ENCODE results near the gene MCL1. TPM values are rescaled to one million over a fixed set of nuclear protein-coding genes. Genes with fewer than 3 reads are reported as not detected.
A peak's percentile ranks its signal among the peaks of the same experiment; 100 is the strongest.
"Not testable (repeated sequence)": the region's sequence is repeated elsewhere in the genome, so short reads cannot be mapped to it uniquely, and the experiment has no call there.

The MCL1 gene
- total RNA-seq, 2 experiments from 2014 or later, result 185 to 265 TPM

- H3K4me1 Mint-ChIP-seq, result peaks cover 81% of the 10 kb centered on the region
- intact Hi-C loops (cut with DNase I, micrococcal nuclease), result loop anchor here (5.0 to 10.0 kb wide), 4 partner anchors 135 to 385 kb away; partner anchors contain the start of genes ANP32E (in 1 of the 2), RPRD2 (in 1 of the 2) and TARS2 (in 1 of the 2)
- H3K4me3 Mint-ChIP-seq, result no peak overlapping the region
- ChIA-PET CTCF (interaction anchor here (0.5 to 20.2 kb wide), 10 partner anchors 9 to 362 kb away, joined by 3 to 461 read pairs (median 3); partner anchors contain the start of genes ANXA9, ENSA and MCL1), POLR2A (interaction anchor here (0.7 to 2.6 kb wide), 3 partner anchors 9 to 231 kb away, joined by 3 to 10 read pairs (median 5); partner anchors contain the start of gene ENSA)
- peaks cover 72% of the 10 kb centered on the region for H3K36me3 Mint-ChIP-seq (ENCODE audit: low read depth)
- no peaks in the 10 kb centered on the region for H3K27me3 Mint-ChIP-seq
- no peak for DNase-seq
- ATAC-seq, result no peak
- H3K27ac Mint-ChIP-seq, result peak overlapping the region; percentile 73
- no peaks in the 10 kb centered on the region for H3K9me3 Mint-ChIP-seq (ENCODE audit: low read depth)
Measured at GRCh38 chr1:150619576-150620509, 40.4 kb upstream of the MCL1 start.

- Mint-ChIP-seq H3K4me1 (peaks cover 75% of the 10 kb centered on the region), H3K36me3 (ENCODE audit: low read depth) (peaks cover 58% of the 10 kb centered on the region), H3K4me3 (peak overlapping the region; percentile 49), H3K9me3 (ENCODE audit: low read depth) (no peaks in the 10 kb centered on the region), H3K27me3 (no peaks in the 10 kb centered on the region), H3K27ac (peak overlapping the region; percentile 80)
- CTCF ChIA-PET, result interaction anchor here (0.7 to 20.2 kb wide), 3 partner anchors 45 to 213 kb away, joined by 3 to 461 read pairs (median 3); partner anchors contain the start of gene MCL1
- ATAC-seq (peak; percentile 8), DNase-seq (peak; percentile 50)
- POLR2A ChIA-PET, result interaction anchor here (0.6 to 3.7 kb wide), 7 partner anchors 12 to 541 kb away, joined by 4 to 23 read pairs (median 5); partner anchors contain the start of genes ENSA and MCL1
- intact Hi-C loops (cut with DNase I, micrococcal nuclease), result loop anchor here in 1 of 2 experiments (10.0 kb wide), 1 partner anchor 381 kb away; the partner anchor contains the start of gene ANP32E
Measured at GRCh38 chr1:150615346-150616201, 36.2 kb upstream of the MCL1 start.

GRCh38 chr1:150613061-150613920, 33.9 kb upstream of the MCL1 start:
- ChIA-PET CTCF (interaction anchor here (0.5 to 20.2 kb wide), 3 partner anchors 9 to 81 kb away, joined by 3 to 461 read pairs (median 4); partner anchors contain the start of gene MCL1), POLR2A (interaction anchor here (0.7 to 3.7 kb wide), 9 partner anchors 11 to 827 kb away, joined by 3 to 23 read pairs (median 5); partner anchors contain the start of genes ENSA and MCL1)
- Mint-ChIP-seq H3K4me1 (peaks cover 67% of the 10 kb centered on the region), H3K36me3 (ENCODE audit: low read depth) (peaks cover 42% of the 10 kb centered on the region), H3K9me3 (ENCODE audit: low read depth) (no peaks in the 10 kb centered on the region), H3K27me3 (no peaks in the 10 kb centered on the region), H3K4me3 (peak overlapping the region; percentile 60), H3K27ac (peak overlapping the region; percentile 90)
- ATAC-seq, result peak; percentile 63
- intact Hi-C loops (cut with DNase I, micrococcal nuclease), result loop anchor here (1.0 to 10.0 kb wide), 6 partner anchors 9 to 378 kb away; partner anchors contain the start of genes ANP32E (in 1 of the 2), ENSA (in 1 of the 2) and SETDB1 (in 1 of the 2)
- peak; percentile 78 for DNase-seq

GRCh38 chr1:150612014-150612345, 32.6 kb upstream of the MCL1 start:
- CTCF ChIA-PET, result interaction anchor here (0.5 to 20.2 kb wide), 3 partner anchors 10 to 42 kb away, joined by 3 to 461 read pairs (median 3); partner anchors contain the start of gene MCL1

GRCh38 chr1:150610576-150610975, 31.2 kb upstream of the MCL1 start:
- DNase-seq, result no peak
- CTCF ChIA-PET, result interaction anchor here (0.9 to 20.2 kb wide), 3 partner anchors 16 to 40 kb away, joined by 5 to 461 read pairs (median 5); partner anchors contain the start of gene MCL1
- Mint-ChIP-seq H3K27ac (peak overlapping the region; percentile 90), H3K36me3 (ENCODE audit: low read depth) (peaks cover 32% of the 10 kb centered on the region), H3K9me3 (ENCODE audit: low read depth) (no peaks in the 10 kb centered on the region), H3K27me3 (no peaks in the 10 kb centered on the region), H3K4me1 (peaks cover 51% of the 10 kb centered on the region), H3K4me3 (no peak overlapping the region)
- POLR2A ChIA-PET, result interaction anchor here (1.7 to 1.9 kb wide), 2 partner anchors 19 to 43 kb away, joined by 11 to 15 read pairs; partner anchors contain the start of gene ENSA
- no peak for ATAC-seq
- intact Hi-C loops (cut with DNase I, micrococcal nuclease), result loop anchor here (2.0 to 10.0 kb wide), 4 partner anchors 367 to 398 kb away; partner anchors contain the start of genes ANP32E (in 2 of the 2) and PRUNE1 (in 1 of the 2)

More at GRCh38 chr1:150612014-150612345, 32.6 kb upstream of the MCL1 start:
- peaks cover 63% of the 10 kb centered on the region for H3K4me1 Mint-ChIP-seq
- H3K9me3 Mint-ChIP-seq (ENCODE audit: low read depth), result no peaks in the 10 kb centered on the region
- POLR2A ChIA-PET, result interaction anchor here (0.7 to 1.9 kb wide), 9 partner anchors 18 to 241 kb away, joined by 3 to 22 read pairs (median 7); partner anchors contain the start of genes ENSA and MCL1
- H3K27me3 Mint-ChIP-seq, result no peaks in the 10 kb centered on the region
- H3K4me3 Mint-ChIP-seq, result peak overlapping the region; percentile 60
- peaks cover 41% of the 10 kb centered on the region for H3K36me3 Mint-ChIP-seq (ENCODE audit: low read depth)
- ATAC-seq (no peak), DNase-seq (no peak)
- intact Hi-C loops (cut with DNase I, micrococcal nuclease), result loop anchor here in 1 of 2 experiments (5.0 to 10.0 kb wide), 2 partner anchors 365 to 377 kb away; partner anchors contain the start of gene ANP32E
- peak overlapping the region; percentile 90 for H3K27ac Mint-ChIP-seq

GRCh38 chr1:150609732-150610131, 30.3 kb upstream of the MCL1 start:
- H3K36me3 Mint-ChIP-seq (ENCODE audit: low read depth), result peaks cover 26% of the 10 kb centered on the region
- CTCF ChIA-PET, result interaction anchor here (0.6 to 1.8 kb wide), 7 partner anchors 11 to 446 kb away, joined by 3 to 6 read pairs (median 5); no protein-coding TSS in a partner anchor
- intact Hi-C loops (cut with DNase I, micrococcal nuclease), result loop anchor here (2.0 to 10.0 kb wide), 4 partner anchors 368 to 399 kb away; partner anchors contain the start of genes ANP32E (in 2 of the 2) and PRUNE1 (in 1 of the 2)
- H3K4me3 Mint-ChIP-seq, result no peak overlapping the region
- POLR2A ChIA-PET, result interaction anchor here (2.1 kb wide), 1 partner anchor 49 kb away, joined by 5 read pairs; no protein-coding TSS in a partner anchor
- no peak for DNase-seq
- H3K9me3 Mint-ChIP-seq (ENCODE audit: low read depth), result no peaks in the 10 kb centered on the region
- no peak for ATAC-seq
- peak overlapping the region; percentile 51 for H3K27ac Mint-ChIP-seq
- H3K27me3 Mint-ChIP-seq, result no peaks in the 10 kb centered on the region
- peaks cover 50% of the 10 kb centered on the region for H3K4me1 Mint-ChIP-seq

GRCh38 chr1:150606463-150607142, 27.2 kb upstream of the MCL1 start:
- peaks cover 35% of the 10 kb centered on the region for H3K4me1 Mint-ChIP-seq
- DNase-seq, result no peak
- ChIA-PET CTCF (interaction anchor here (0.9 to 2.1 kb wide), 4 partner anchors 16 to 38 kb away, joined by 3 to 4 read pairs (median 4); no protein-coding TSS in a partner anchor), POLR2A (interaction anchor here (0.5 to 0.6 kb wide), 2 partner anchors 27 to 37 kb away, joined by 3 to 5 read pairs; partner anchors contain the start of gene MCL1)
- no peaks in the 10 kb centered on the region for H3K9me3 Mint-ChIP-seq (ENCODE audit: low read depth)
- ATAC-seq, result no peak
- H3K27me3 Mint-ChIP-seq, result no peaks in the 10 kb centered on the region
- peaks cover 6% of the 10 kb centered on the region for H3K36me3 Mint-ChIP-seq (ENCODE audit: low read depth)
- intact Hi-C loops (cut with DNase I, micrococcal nuclease), result no loop called here
- no peak overlapping the region for H3K4me3 Mint-ChIP-seq
- H3K27ac Mint-ChIP-seq, result peak overlapping the region; percentile 58

- H3K36me3 Mint-ChIP-seq (ENCODE audit: low read depth); intact Hi-C loops (cut with DNase I, micrococcal nuclease); H3K27me3 Mint-ChIP-seq; H3K4me3 Mint-ChIP-seq; DNase-seq; H3K9me3 Mint-ChIP-seq (ENCODE audit: low read depth); ATAC-seq: not testable (repeated sequence)
- ChIA-PET CTCF (interaction anchor here (0.7 kb wide), 1 partner anchor 108 kb away, joined by 3 read pairs; no protein-coding TSS in a partner anchor), POLR2A (interaction anchor here (1.5 kb wide), 1 partner anchor 26 kb away, joined by 3 read pairs; the partner anchor contains the start of gene MCL1)
- peaks cover 27% of the 10 kb centered on the region for H3K4me1 Mint-ChIP-seq
- peak overlapping the region; percentile 42 for H3K27ac Mint-ChIP-seq
Measured at GRCh38 chr1:150605451-150605731, 26.0 kb upstream of the MCL1 start.

GRCh38 chr1:150604226-150604588, 24.8 kb upstream of the MCL1 start:
- ATAC-seq (no peak), DNase-seq (no peak)
- peak overlapping the region; percentile 9 for H3K4me3 Mint-ChIP-seq
- peaks cover 6% of the 10 kb centered on the region for H3K36me3 Mint-ChIP-seq (ENCODE audit: low read depth)
- peak overlapping the region; percentile 93 for H3K27ac Mint-ChIP-seq
- no peaks in the 10 kb centered on the region for H3K27me3 Mint-ChIP-seq
- no peaks in the 10 kb centered on the region for H3K9me3 Mint-ChIP-seq (ENCODE audit: low read depth)
- H3K4me1 Mint-ChIP-seq, result peaks cover 21% of the 10 kb centered on the region
- intact Hi-C loops (cut with DNase I, micrococcal nuclease), result loop anchor here in 1 of 2 experiments (1.0 kb wide), 1 partner anchor 9 kb away; no protein-coding TSS in a partner anchor
- ChIA-PET POLR2A (interaction anchor here (0.5 to 1.5 kb wide), 3 partner anchors 24 to 260 kb away, joined by 3 to 7 read pairs (median 5); partner anchors contain the start of genes ENSA and MCL1), CTCF (interaction anchor here (1.0 to 2.0 kb wide), 2 partner anchors 44 to 46 kb away, joined by 4 to 8 read pairs; no protein-coding TSS in a partner anchor)
